ENCODE data around the gene EDC4.

- TF ChIP-seq CTCF (IDR thresholded peaks at IDR 0.05) (no peak), POLR2AphosphoS5 (IDR thresholded peaks at IDR 0.05) (no peak)
Measured at GRCh38 chr16:67834242-67834614, 38.6 kb upstream of the EDC4 start.

Measured in stomach (tissue), 4 donors.